Tibial artery (tissue), 4 donors: ENCODE results near the gene SLITRK6.
A peak's percentile ranks its signal among the peaks of the same experiment; 100 is the strongest.

Experiments
- DNase-seq, 2 donors: peaks; one replicate each; pipeline ENCODE4 v3.0.0-alpha.2; 2019
- H3K27ac ChIP-seq, 2 donors: fragments of 200-600 bp; sonication (generic) in 1 of 2; 1 replicate in 1 of 2; 2 replicates in 1 of 2; pipeline ENCODE4 v1.5.1; 2018 to 2019; ENCODE audit warnings: mild to moderate bottlenecking in 1 of 2
- H3K27me3 ChIP-seq, 2 donors: fragments of 200-600 bp; sonication (generic) in 1 of 2; one replicate each; pipeline versions ENCODE4 v1.5.1 to v1.6.0; 2016 to 2019
- H3K36me3 ChIP-seq, 3 donors: fragments of 200-600 bp; sonication (generic) in 2 of 3; one replicate each; pipeline ENCODE4 v1.5.1; 2016 to 2019; ENCODE audit warnings: mild to moderate bottlenecking in 2 of 3
- H3K4me1 ChIP-seq, 4 donors: fragments of 200-600 bp; sonication (generic) in 2 of 4; 1 replicate in 3 of 4; 2 replicates in 1 of 4; pipeline ENCODE4 v1.5.1; 2016 to 2019
- H3K4me3 ChIP-seq, 2 donors: fragments of 200-600 bp; sonication (generic) in 1 of 2; 1 replicate in 1 of 2; 2 replicates in 1 of 2; pipeline ENCODE4 v1.5.1; 2018 to 2019; ENCODE audit warnings: mild to moderate bottlenecking in 2 of 2
- H3K9me3 ChIP-seq, 3 donors: fragments of 200-600 bp; sonication (generic) in 1 of 3; one replicate each; pipeline ENCODE4 v1.5.1; 2016 to 2019
- intact Hi-C: fragments of 100-400 bp; cut with DNase I; formaldehyde crosslinking; loops from one replicate; pipeline ENCODE4 v1.15.0; 2023; ENCODE audit warnings: low total_unique reads
- TF ChIP-seq, protein P1 (sequence below), 2 experiments: fragments of 200-600 bp in 1 of 2; fragments of 450-650 bp in 1 of 2; IDR thresholded peaks; one replicate each; pipeline ENCODE4 v1.5.1; 2017 to 2019; ENCODE audit warnings: antibody characterized with exemption in 2 of 2, mild to moderate bottlenecking in 1 of 2, moderate library complexity in 1 of 2

SLITRK6 gene

DNA sequence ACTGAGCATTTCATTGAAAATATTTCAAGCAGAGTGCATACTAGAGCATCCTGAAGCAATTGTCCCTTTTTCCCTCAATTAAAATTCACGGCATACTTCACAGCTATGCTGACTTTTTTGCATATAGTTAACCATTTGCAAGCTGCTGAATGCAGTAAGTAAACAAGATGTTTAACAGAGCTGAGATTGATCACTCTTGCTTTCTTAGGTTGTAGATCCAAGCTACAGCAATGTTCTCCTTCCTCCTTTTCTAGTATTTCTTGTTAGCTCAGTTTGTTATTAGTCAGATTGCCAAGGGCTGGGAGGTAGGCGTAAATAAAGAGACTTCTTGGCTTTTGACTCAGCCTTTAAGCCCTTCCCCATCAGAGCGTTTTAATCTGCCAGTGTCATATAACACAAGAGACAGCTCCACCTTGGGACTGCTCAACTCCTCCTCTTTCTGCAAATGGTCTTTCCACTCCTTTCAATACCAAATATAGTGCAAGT lies at the start of gene SLITRK6:
TSS of gene SLITRK6 (minus strand) at position 323 of the 486 bp plus-strand sequence. CDS start 2,911 bp downstream, outside the sequence.
- no peaks in the 10 kb centered on the region for H3K4me1 ChIP-seq
- TF ChIP-seq, protein P1, sequence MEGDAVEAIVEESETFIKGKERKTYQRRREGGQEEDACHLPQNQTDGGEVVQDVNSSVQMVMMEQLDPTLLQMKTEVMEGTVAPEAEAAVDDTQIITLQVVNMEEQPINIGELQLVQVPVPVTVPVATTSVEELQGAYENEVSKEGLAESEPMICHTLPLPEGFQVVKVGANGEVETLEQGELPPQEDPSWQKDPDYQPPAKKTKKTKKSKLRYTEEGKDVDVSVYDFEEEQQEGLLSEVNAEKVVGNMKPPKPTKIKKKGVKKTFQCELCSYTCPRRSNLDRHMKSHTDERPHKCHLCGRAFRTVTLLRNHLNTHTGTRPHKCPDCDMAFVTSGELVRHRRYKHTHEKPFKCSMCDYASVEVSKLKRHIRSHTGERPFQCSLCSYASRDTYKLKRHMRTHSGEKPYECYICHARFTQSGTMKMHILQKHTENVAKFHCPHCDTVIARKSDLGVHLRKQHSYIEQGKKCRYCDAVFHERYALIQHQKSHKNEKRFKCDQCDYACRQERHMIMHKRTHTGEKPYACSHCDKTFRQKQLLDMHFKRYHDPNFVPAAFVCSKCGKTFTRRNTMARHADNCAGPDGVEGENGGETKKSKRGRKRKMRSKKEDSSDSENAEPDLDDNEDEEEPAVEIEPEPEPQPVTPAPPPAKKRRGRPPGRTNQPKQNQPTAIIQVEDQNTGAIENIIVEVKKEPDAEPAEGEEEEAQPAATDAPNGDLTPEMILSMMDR (IDR thresholded peaks at IDR 0.05): no peak
- H3K36me3 ChIP-seq: no peaks in the 10 kb centered on the region
- H3K9me3 ChIP-seq: no peaks in the 10 kb centered on the region
- no peak within 1 kb of the TSS for H3K4me3 ChIP-seq
- H3K27me3 ChIP-seq: no peaks in the 10 kb centered on the region
- no peak within 1 kb of the TSS for H3K27ac ChIP-seq
- intact Hi-C loops: no loop called here
- no peak for DNase-seq

DNA sequence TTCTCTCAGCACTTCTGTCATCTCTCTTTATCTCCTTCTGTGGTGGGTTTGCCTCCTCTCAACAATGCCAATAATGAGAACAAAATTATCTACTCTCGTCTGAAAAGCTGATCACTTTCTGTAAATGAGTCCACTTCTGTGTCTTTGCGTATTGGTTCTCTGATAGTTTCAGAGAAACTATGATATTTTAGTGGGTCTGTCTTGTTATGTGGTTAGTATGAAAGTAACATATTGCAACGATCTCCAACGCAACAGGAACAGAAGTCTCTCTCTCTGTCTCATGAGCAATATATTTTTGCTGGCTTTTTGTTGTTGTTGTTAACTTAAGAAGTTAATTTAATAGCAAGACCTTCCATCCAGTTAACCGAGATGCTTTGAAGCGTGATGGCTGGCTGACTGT lies 47.8 kb upstream of the SLITRK6 start:
- Histone ChIP-seq H3K36me3 (no peaks in the 10 kb centered on the region), H3K4me1 (no peaks in the 10 kb centered on the region), H3K9me3 (no peaks in the 10 kb centered on the region), H3K27me3 (no peaks in the 10 kb centered on the region), H3K4me3 (no peak overlapping the region), H3K27ac (no peak overlapping the region)
- intact Hi-C loops: no loop called here
- TF ChIP-seq, protein P1 (IDR thresholded peaks at IDR 0.05): no peak
- DNase-seq: no peak

DNA sequence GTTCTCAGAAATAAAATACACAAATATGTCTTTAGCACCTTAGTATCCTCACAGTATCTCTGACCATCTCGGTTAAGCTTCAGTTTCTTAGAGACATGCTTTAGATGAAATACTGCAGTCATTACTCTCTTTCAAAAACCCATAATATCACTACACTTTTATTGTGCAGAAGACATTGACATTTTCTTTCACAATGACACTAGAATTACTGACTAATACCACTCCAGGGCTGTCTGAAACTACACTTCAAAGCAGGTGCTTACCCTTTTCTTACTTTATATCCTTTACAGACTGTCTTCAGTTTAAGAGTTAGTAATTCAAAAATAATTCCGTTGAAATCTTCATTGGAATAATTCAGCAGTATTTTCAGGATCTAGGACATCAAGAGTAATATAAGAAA lies 42.2 kb upstream of the SLITRK6 start:
- no peak overlapping the region for H3K27ac ChIP-seq
- H3K27me3 ChIP-seq: no peaks in the 10 kb centered on the region
- no peak for DNase-seq
- no peaks in the 10 kb centered on the region for H3K36me3 ChIP-seq
- TF ChIP-seq, protein P1 (IDR thresholded peaks at IDR 0.05): no peak
- intact Hi-C loops: no loop called here
- H3K4me1 ChIP-seq: no peaks in the 10 kb centered on the region
- no peaks in the 10 kb centered on the region for H3K9me3 ChIP-seq
- H3K4me3 ChIP-seq: no peak overlapping the region

DNA sequence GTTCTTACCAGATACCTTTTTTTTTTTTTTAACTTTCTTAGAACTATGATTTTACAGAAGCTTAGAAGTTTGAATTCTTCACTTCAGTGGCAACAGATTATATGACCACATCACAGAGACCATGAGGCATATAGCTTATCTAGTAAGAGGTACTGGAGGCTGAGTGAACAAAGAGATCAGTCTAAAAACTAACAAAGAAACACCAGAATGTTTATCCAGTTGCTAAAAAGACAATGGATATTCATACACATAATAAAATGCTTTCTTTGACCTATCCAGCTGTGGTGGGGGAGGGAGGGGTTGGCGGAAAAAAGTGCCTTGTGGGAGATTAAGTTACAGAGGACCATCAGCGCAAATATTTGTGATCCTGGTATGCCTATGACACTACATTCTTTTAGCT lies 34.7 kb upstream of the SLITRK6 start:
- TF ChIP-seq, protein P1 (IDR thresholded peaks at IDR 0.05): no peak
- no peaks in the 10 kb centered on the region for H3K4me1 ChIP-seq
- no peaks in the 10 kb centered on the region for H3K9me3 ChIP-seq
- intact Hi-C loops: no loop called here
- H3K36me3 ChIP-seq: no peaks in the 10 kb centered on the region
- H3K27ac ChIP-seq: no peak overlapping the region
- H3K27me3 ChIP-seq: no peaks in the 10 kb centered on the region
- H3K4me3 ChIP-seq: no peak overlapping the region
- no peak for DNase-seq

GRCh38 chr13:85828094-85828684 lies 29.0 kb upstream of the SLITRK6 start:
- no peak overlapping the region for H3K27ac ChIP-seq
- DNase-seq: no peak
- no peaks in the 10 kb centered on the region for H3K9me3 ChIP-seq
- H3K4me1 ChIP-seq: no peaks in the 10 kb centered on the region
- intact Hi-C loops: no loop called here
- no peaks in the 10 kb centered on the region for H3K36me3 ChIP-seq
- TF ChIP-seq, protein P1 (IDR thresholded peaks at IDR 0.05): peak in 1 of 2 experiments; percentile 36
- no peaks in the 10 kb centered on the region for H3K27me3 ChIP-seq
- H3K4me3 ChIP-seq: no peak overlapping the region
